Muscle layer of duodenum (tissue), 2 donors: ENCODE results near the gene MAPK8.

Experiments
- H3K27ac ChIP-seq: one replicate; pipeline ENCODE4 v1.7.0; 2013; ENCODE audit warnings: mild to moderate bottlenecking, low read length
- H3K27me3 ChIP-seq: one replicate; pipeline ENCODE4 v1.7.0; 2013; ENCODE audit warnings: low read depth, mild to moderate bottlenecking, control low read depth, low read length
- H3K36me3 ChIP-seq, 2 donors: one replicate each; pipeline ENCODE4 v1.7.0; 2013; ENCODE audit warnings: low read length in 2 of 2, control low read depth in 1 of 2, mild to moderate bottlenecking in 1 of 2; ENCODE audit not compliant: insufficient read depth in 2 of 2, control insufficient read depth in 1 of 2
- H3K4me1 ChIP-seq, 2 donors: one replicate each; pipeline ENCODE4 v1.7.0; 2013; ENCODE audit warnings: low read length in 2 of 2, mild to moderate bottlenecking in 2 of 2, control low read depth in 1 of 2, moderate library complexity in 1 of 2; ENCODE audit not compliant: insufficient read depth in 2 of 2, control insufficient read depth in 1 of 2
- H3K4me3 ChIP-seq, 2 donors: one replicate each; pipeline ENCODE4 v1.7.0; 2013; ENCODE audit warnings: low read length in 2 of 2, low read depth in 1 of 2, mild to moderate bottlenecking in 1 of 2
- H3K9me3 ChIP-seq, 2 donors: one replicate each; pipeline ENCODE4 v1.7.0; 2013; ENCODE audit warnings: low read length in 2 of 2, control low read depth in 1 of 2, mild to moderate bottlenecking in 1 of 2; ENCODE audit not compliant: control insufficient read depth in 1 of 2
- donor health status: healthy.

Gene MAPK8

GRCh38 chr10:48476279-48476982 is 170.0 kb downstream of the MAPK8 start:
- no peak overlapping the region for H3K27ac ChIP-seq
- H3K36me3 ChIP-seq = no peaks in the 10 kb centered on the region
- H3K9me3 ChIP-seq = no peaks in the 10 kb centered on the region
- no peaks in the 10 kb centered on the region for H3K4me1 ChIP-seq
- H3K4me3 ChIP-seq = no peak overlapping the region
- H3K27me3 ChIP-seq = no peaks in the 10 kb centered on the region

DNA sequence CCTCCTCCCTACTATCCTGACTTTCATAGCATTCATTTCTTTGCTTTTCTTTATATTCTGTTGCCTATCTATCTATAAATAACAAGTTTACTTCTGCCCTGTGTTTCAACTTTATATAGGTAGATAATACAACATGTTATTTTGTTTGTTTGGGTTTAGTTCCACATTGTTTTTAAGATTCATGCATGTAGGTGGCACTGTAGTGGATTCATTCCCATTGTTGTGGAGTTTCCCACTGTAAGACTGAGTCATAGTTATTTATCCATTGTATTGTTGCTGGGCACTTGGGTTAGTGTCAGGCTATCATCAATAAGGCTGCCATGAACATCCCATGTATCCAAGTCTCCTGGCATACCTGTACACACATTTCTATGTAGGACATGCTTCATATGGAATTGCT is 170.7 kb downstream of the MAPK8 start:
- H3K4me3 ChIP-seq = no peak overlapping the region
- H3K9me3 ChIP-seq = no peaks in the 10 kb centered on the region
- H3K4me1 ChIP-seq = no peaks in the 10 kb centered on the region
- no peaks in the 10 kb centered on the region for H3K36me3 ChIP-seq
- no peaks in the 10 kb centered on the region for H3K27me3 ChIP-seq
- H3K27ac ChIP-seq = no peak overlapping the region

- Histone ChIP-seq H3K9me3 (no peaks in the 10 kb centered on the region), H3K36me3 (no peaks in the 10 kb centered on the region), H3K27me3 (no peaks in the 10 kb centered on the region), H3K4me1 (no peaks in the 10 kb centered on the region), H3K27ac (no peak overlapping the region), H3K4me3 (no peak overlapping the region)
These were observed 171.1 kb downstream of the MAPK8 start for GRCh38 chr10:48477616-48478015.

DNA sequence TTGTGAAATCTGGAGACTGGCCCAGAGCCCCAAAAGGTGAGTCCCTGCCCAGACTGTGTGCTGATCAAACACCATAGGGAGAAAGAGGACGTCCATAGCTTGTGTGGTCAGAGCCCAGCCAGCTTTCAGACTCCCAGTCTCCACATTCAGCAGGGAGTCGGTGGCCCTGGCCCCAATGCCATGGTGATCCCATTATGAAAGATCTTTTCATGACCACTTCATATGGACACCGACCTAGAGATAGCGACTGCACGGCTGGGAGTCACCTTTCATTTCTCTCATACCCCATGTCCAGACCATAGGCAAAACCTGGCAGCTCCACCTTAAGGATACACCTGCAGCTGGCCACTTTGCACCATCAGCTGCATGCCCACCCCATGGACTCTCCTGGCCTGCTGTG is 172.0 kb downstream of the MAPK8 start:
- H3K27ac ChIP-seq = no peak overlapping the region
- no peak overlapping the region for H3K4me3 ChIP-seq
- H3K4me1 ChIP-seq = no peaks in the 10 kb centered on the region
- H3K36me3 ChIP-seq = no peaks in the 10 kb centered on the region
- no peaks in the 10 kb centered on the region for H3K9me3 ChIP-seq
- H3K27me3 ChIP-seq = no peaks in the 10 kb centered on the region

- H3K9me3 ChIP-seq = no peaks in the 10 kb centered on the region
- no peaks in the 10 kb centered on the region for H3K27me3 ChIP-seq
- no peaks in the 10 kb centered on the region for H3K4me1 ChIP-seq
- H3K27ac ChIP-seq = no peak overlapping the region
- no peak overlapping the region for H3K4me3 ChIP-seq
- H3K36me3 ChIP-seq = no peaks in the 10 kb centered on the region
These were observed 172.7 kb downstream of the MAPK8 start for GRCh38 chr10:48478980-48479811.

- Histone ChIP-seq H3K9me3 (no peaks in the 10 kb centered on the region), H3K4me1 (no peaks in the 10 kb centered on the region), H3K4me3 (no peak overlapping the region), H3K27ac (no peak overlapping the region), H3K36me3 (no peaks in the 10 kb centered on the region), H3K27me3 (no peaks in the 10 kb centered on the region)
These were observed 174.2 kb downstream of the MAPK8 start for GRCh38 chr10:48480397-48481374.

DNA sequence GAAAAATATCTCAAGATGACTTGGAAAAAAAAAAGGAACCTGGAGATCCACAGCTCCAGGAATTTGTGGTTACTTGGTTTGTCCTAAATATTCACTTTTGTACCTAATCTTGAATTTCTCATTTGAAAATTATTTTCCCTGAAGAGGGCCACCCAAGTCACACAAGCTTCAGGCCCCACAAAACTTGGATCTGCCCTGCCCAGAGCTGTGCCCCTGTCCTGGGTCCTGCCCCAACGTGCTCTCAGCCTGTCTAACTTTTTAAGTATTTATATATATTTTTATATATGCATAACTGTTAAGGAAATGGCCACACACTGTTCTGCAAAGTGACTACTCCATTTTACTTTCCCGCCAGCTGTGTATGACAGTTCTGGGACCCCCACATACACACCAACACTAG is 174.9 kb downstream of the MAPK8 start:
- H3K4me1 ChIP-seq = no peaks in the 10 kb centered on the region
- H3K36me3 ChIP-seq = no peaks in the 10 kb centered on the region
- no peaks in the 10 kb centered on the region for H3K9me3 ChIP-seq
- no peak overlapping the region for H3K27ac ChIP-seq
- no peak overlapping the region for H3K4me3 ChIP-seq
- H3K27me3 ChIP-seq = no peaks in the 10 kb centered on the region

GRCh38 chr10:48482207-48482606 is 175.7 kb downstream of the MAPK8 start:
- H3K36me3 ChIP-seq = no peaks in the 10 kb centered on the region
- no peaks in the 10 kb centered on the region for H3K9me3 ChIP-seq
- no peak overlapping the region for H3K27ac ChIP-seq
- no peaks in the 10 kb centered on the region for H3K27me3 ChIP-seq
- no peak overlapping the region for H3K4me3 ChIP-seq
- no peaks in the 10 kb centered on the region for H3K4me1 ChIP-seq

- no peaks in the 10 kb centered on the region for H3K36me3 ChIP-seq
- no peak overlapping the region for H3K4me3 ChIP-seq
- H3K27me3 ChIP-seq = no peaks in the 10 kb centered on the region
- no peak overlapping the region for H3K27ac ChIP-seq
- no peaks in the 10 kb centered on the region for H3K4me1 ChIP-seq
- no peaks in the 10 kb centered on the region for H3K9me3 ChIP-seq
These were observed 178.4 kb downstream of the MAPK8 start for GRCh38 chr10:48484911-48485310.

DNA sequence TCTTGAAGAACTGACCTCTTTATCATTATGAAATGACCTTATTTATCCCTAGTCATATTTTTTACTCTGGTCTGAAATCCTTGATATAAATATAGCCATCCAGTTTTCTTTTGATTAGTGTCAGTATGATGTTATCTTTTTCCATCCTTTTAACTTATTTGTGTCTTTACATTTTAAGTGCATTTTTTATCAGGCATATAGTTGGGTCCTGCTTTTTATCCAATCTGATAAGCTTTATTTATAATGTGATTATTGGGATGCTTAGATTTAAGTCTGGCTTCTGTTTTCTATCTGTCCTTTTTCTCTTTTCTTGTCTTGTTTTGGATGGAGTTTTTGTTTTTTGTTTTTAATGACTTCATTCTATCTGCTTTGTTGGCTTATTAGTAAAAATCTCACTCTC is 179.2 kb downstream of the MAPK8 start:
- no peak overlapping the region for H3K27ac ChIP-seq
- no peaks in the 10 kb centered on the region for H3K27me3 ChIP-seq
- H3K36me3 ChIP-seq = no peaks in the 10 kb centered on the region

GRCh38 chr10:48487244-48487643 is 180.8 kb downstream of the MAPK8 start:
- no peaks in the 10 kb centered on the region for H3K27me3 ChIP-seq
- no peak overlapping the region for H3K4me3 ChIP-seq
- H3K4me1 ChIP-seq = no peaks in the 10 kb centered on the region
- H3K36me3 ChIP-seq = no peaks in the 10 kb centered on the region
- no peak overlapping the region for H3K27ac ChIP-seq
- H3K9me3 ChIP-seq = no peaks in the 10 kb centered on the region

More for the DNA sequence above, 179.2 kb downstream of the MAPK8 start:
- no peaks in the 10 kb centered on the region for H3K4me1 ChIP-seq
- no peaks in the 10 kb centered on the region for H3K9me3 ChIP-seq
- H3K4me3 ChIP-seq = no peak overlapping the region
